WI38 (cell line): ENCODE measurements around the gene CD59.
"Not testable (repeated sequence)": the region's sequence is repeated elsewhere in the genome, so short reads cannot be mapped to it uniquely, and the experiment has no call there.

Source experiments
- H3K4me3 ChIP-seq: 2 replicates; pipeline ENCODE4 v1.5.1; 2011; ENCODE audit warnings: low read depth, mild to moderate bottlenecking, control low read depth, low read length
- TF ChIP-seq, protein P1 (sequence below): IDR thresholded peaks from 2 replicates; pipeline ENCODE4 v1.5.1; 2012; ENCODE audit warnings: low read depth, mild to moderate bottlenecking, control low read depth, low read length

Gene CD59

DNA sequence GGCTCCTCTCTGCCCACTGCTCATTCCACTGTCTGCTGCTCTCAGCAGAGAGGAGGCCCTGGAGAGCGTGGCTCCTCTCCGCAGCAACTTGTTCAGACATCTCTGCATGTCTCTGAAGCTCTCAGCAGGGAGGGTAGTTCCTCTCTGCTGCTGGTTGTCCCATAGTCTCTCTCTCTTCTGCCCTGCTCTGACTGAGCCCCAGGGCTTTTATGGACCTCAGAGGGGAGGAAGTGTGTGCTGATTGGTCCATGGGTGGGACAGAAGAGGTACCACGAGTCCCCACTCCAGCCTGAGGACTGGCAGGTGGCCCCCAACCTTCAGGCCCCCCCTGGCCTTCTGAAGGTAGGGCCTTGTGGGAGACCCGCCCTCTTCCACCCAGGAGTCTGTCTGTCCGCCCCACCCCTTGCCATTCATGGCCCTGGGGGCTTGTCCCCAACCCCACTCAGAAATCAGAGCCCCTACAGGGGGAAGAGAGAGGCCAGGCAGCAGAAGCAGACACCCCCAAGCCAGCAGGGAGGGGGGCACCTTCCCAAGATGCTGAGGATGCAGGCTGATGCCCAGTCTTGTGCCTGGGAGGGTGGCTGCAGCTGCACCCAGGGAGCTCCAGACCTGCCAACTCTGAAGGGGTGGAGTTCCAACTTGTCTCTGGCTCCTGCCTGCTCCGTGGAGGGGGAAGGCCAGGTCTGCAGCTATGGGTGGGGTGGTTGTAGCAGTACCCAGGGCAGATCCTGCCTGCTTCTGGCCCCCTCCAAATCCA lies 70.7 kb downstream of the CD59 start:
- H3K4me3 ChIP-seq: no peak overlapping the region
- TF ChIP-seq, protein P1, sequence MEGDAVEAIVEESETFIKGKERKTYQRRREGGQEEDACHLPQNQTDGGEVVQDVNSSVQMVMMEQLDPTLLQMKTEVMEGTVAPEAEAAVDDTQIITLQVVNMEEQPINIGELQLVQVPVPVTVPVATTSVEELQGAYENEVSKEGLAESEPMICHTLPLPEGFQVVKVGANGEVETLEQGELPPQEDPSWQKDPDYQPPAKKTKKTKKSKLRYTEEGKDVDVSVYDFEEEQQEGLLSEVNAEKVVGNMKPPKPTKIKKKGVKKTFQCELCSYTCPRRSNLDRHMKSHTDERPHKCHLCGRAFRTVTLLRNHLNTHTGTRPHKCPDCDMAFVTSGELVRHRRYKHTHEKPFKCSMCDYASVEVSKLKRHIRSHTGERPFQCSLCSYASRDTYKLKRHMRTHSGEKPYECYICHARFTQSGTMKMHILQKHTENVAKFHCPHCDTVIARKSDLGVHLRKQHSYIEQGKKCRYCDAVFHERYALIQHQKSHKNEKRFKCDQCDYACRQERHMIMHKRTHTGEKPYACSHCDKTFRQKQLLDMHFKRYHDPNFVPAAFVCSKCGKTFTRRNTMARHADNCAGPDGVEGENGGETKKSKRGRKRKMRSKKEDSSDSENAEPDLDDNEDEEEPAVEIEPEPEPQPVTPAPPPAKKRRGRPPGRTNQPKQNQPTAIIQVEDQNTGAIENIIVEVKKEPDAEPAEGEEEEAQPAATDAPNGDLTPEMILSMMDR: no peak

DNA sequence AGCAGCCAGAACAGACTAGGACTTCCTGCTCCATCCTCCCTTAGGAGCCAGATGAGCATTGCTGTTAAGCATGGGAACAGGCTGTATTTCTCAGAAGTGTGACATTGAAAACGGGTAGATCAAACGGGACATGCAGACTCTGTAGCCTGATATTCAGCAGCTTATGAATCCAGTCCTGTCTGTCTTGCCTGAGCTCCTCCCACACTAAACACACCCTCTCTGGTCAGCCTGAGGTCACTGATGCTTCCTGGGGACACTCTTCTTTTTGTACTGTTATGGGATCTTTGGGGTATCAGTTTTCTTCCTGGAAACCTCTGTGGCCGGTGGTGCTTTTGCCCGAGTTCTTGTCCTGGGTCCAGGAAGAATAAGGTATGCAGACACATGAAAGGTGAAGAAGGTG lies 71.4 kb downstream of the CD59 start:
- no peak overlapping the region for H3K4me3 ChIP-seq
- TF ChIP-seq, protein P1: no peak

DNA sequence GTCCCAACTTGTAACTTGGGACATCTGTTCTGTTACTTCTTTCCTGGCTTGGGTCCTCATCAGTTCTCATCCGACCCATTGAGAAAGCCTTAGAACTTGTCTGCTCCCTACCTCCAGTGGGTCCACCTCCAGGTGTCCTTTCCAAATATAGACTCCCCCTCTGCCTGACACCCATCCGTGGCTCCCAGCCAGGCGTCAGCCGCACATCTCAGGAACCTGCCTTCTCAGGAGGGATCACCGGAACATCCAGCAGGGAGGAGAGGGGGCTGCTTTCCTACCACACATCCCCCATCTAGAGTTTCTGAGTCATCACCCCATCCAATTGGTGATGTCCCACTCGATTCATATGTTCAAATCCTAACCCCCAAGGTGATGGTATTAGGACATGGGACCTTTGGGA lies 72.1 kb downstream of the CD59 start:
- TF ChIP-seq, protein P1: no peak
- no peak overlapping the region for H3K4me3 ChIP-seq

GRCh38 chr11:33663121-33663520 lies 73.1 kb downstream of the CD59 start:
- TF ChIP-seq, protein P1: no peak
- no peak overlapping the region for H3K4me3 ChIP-seq

DNA sequence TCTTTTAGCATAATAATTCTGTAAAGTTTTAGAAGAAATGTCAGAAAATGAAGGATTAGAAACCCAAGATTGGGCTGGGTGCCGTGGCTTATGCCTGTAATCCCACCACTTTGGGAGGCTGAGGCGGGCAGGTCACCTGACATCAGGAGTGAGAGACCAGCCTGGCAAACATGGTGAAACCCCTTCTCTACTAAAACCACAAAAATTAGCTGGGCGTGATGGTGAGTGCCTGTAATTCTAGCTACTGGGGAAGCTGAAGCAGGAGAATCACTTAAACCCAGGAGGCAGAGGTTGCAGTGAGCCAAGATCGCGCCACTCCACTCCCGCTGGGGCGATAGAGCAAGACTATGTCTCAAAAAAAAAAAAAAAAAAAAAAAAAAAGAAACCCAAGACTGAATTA lies 74.7 kb downstream of the CD59 start:
- not testable (repeated sequence) for H3K4me3 ChIP-seq

GRCh38 chr11:33660962-33661361 lies 75.3 kb downstream of the CD59 start:
- no peak overlapping the region for H3K4me3 ChIP-seq
- TF ChIP-seq, protein P1: no peak

DNA sequence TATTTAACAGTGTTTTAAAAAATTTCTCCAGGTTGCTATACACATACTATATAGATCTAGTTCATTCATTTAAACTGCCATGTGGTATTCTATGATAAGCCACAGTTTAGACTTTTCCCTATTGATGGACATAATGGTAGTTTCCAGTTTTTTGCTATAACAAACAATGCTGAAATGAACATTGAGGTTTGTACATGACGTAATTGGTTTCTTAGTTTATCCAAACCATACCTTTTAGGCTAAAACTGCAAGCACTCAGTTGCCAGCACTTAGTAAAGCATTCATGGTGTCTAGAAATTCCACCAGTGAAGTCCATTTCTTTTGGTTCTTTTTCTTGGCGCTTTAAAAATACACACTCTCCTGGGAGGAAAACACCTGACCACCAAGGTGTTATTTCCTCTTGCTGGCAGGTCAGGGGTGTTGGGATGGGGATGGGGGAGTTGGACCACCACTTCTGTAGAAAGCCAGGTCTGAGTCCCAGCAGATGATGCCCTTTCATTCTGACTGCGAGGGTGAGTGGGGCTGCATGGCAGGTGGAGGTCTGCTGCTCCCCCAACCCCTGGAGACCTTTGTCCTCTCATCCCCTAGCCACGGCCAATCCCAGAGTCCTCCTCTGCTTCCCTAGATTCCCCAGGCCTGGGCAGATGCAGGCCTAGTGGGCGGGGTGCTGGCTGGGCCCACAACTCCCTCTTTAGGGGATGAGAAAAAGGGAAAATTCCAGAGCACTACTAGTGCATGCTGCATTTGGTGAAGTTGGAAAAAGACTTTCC lies 76.7 kb downstream of the CD59 start:
- H3K4me3 ChIP-seq: no peak overlapping the region

More for the DNA sequence above, 76.7 kb downstream of the CD59 start:
- TF ChIP-seq, protein P1: no peak
